Large intestine (tissue), 3 donors: Measurements from ENCODE around the gene OTULINL. TPM values are rescaled to one million over a fixed set of nuclear protein-coding genes. Genes with fewer than 3 reads are reported as not detected.

ENCODE experiments used
- DNase-seq, 2 donors: peaks; one replicate each; pipeline versions ENCODE4 v3.0.0 to v3.0.0-alpha.2; 2013
- H3K27ac ChIP-seq: one replicate; pipeline ENCODE4 v1.5.1; 2013; ENCODE audit warnings: low read length
- H3K27me3 ChIP-seq: 2 replicates; pipeline ENCODE4 v1.6.1; 2013; ENCODE audit warnings: low read length; ENCODE audit not compliant: control insufficient read depth, insufficient read depth
- H3K36me3 ChIP-seq: 2 replicates; pipeline ENCODE4 v1.6.1; 2013; ENCODE audit warnings: low read length; ENCODE audit not compliant: control insufficient read depth, insufficient read depth
- H3K4me1 ChIP-seq: one replicate; pipeline ENCODE4 v1.6.1; 2013; ENCODE audit warnings: low read length; ENCODE audit not compliant: control insufficient read depth, insufficient read depth
- H3K4me3 ChIP-seq: one replicate; pipeline ENCODE4 v1.5.1; 2013; ENCODE audit warnings: low read length
- H3K9me3 ChIP-seq: one replicate; pipeline ENCODE4 v1.6.1; 2013; ENCODE audit warnings: mild to moderate bottlenecking, low read depth, low read length, moderate library complexity; ENCODE audit not compliant: control insufficient read depth
- WGBS: methylation state at CpG from one replicate; pipeline ENCODE4 v1.1.5; 2013; ENCODE audit warnings: low lambda C conversion rate; ENCODE audit not compliant: insufficient coverage; 5-methylcytosine and 5-hydroxymethylcytosine counted together
- polyA plus RNA-seq: library from polyadenylated mRNA; unstranded; fragments of 120-200 nt; gene quantifications from one replicate; pipeline ENCODE4 v1.2.1, GENCODE V29; 2013

The OTULINL gene
- polyA plus RNA-seq, 1 donor = 15.8 TPM

GRCh38 chr5:14597080-14597479 is 15.5 kb downstream of the OTULINL start:
- H3K27me3 ChIP-seq = no peaks in the 10 kb centered on the region
- H3K27ac ChIP-seq = no peak overlapping the region
- WGBS = no CpG with 5 or more reads among the region's 1 CpG
- H3K36me3 ChIP-seq = peaks cover under 1% of the 10 kb centered on the region
- H3K4me1 ChIP-seq = no peaks in the 10 kb centered on the region
- H3K9me3 ChIP-seq = no peaks in the 10 kb centered on the region
- no peak for DNase-seq
- H3K4me3 ChIP-seq = no peak overlapping the region

- no peaks in the 10 kb centered on the region for H3K27me3 ChIP-seq
- no peaks in the 10 kb centered on the region for H3K9me3 ChIP-seq
- no peak for DNase-seq
- no peaks in the 10 kb centered on the region for H3K4me1 ChIP-seq
- peaks cover 9% of the 10 kb centered on the region for H3K36me3 ChIP-seq
- no peak overlapping the region for H3K4me3 ChIP-seq
- WGBS = no CpG with 5 or more reads among the region's 2 CpGs
- H3K27ac ChIP-seq = no peak overlapping the region
Observed at GRCh38 chr5:14598225-14598624, 16.6 kb downstream of the OTULINL start.

- Histone ChIP-seq H3K4me1 (no peaks in the 10 kb centered on the region), H3K36me3 (peaks cover 12% of the 10 kb centered on the region), H3K4me3 (no peak overlapping the region), H3K27me3 (no peaks in the 10 kb centered on the region), H3K9me3 (no peaks in the 10 kb centered on the region), H3K27ac (no peak overlapping the region)
- DNase-seq = no peak
- WGBS = no CpG with 5 or more reads among the region's 1 CpG
Observed at GRCh38 chr5:14599476-14600127, 18.0 kb downstream of the OTULINL start.

GRCh38 chr5:14600846-14601245 is 19.3 kb downstream of the OTULINL start:
- no peak overlapping the region for H3K4me3 ChIP-seq
- H3K27ac ChIP-seq = no peak overlapping the region
- 100% methylated on average over 1 of the region's 1 CpG for WGBS
- H3K9me3 ChIP-seq = no peaks in the 10 kb centered on the region
- no peaks in the 10 kb centered on the region for H3K4me1 ChIP-seq
- no peaks in the 10 kb centered on the region for H3K27me3 ChIP-seq
- no peak for DNase-seq
- H3K36me3 ChIP-seq = peaks cover 16% of the 10 kb centered on the region

GRCh38 chr5:14603141-14603540 is 21.5 kb downstream of the OTULINL start:
- DNase-seq = no peak
- Histone ChIP-seq H3K9me3 (no peaks in the 10 kb centered on the region), H3K27ac (no peak overlapping the region), H3K27me3 (no peaks in the 10 kb centered on the region), H3K36me3 (peaks cover 16% of the 10 kb centered on the region), H3K4me3 (no peak overlapping the region), H3K4me1 (no peaks in the 10 kb centered on the region)
- WGBS = no CpG with 5 or more reads among the region's 1 CpG

DNA sequence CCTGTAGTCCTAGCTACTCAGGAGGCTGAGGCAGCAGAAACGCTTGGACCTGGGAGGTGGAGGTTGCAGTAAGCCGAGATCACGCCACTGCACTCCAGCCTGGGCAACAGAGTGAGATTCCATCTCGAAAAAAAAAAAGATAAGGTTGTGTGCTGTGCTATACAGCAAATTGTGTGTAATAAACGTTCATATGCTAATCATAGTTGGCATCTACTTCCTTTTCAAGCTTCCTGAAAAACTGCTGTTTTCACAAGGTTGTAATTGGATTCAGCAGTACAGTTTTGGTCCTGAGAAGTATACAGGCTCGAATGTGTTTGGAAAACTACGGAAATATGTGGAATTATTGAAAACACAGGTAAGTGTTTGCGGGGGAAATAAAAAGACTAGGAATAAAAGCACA is 25.5 kb downstream of the OTULINL start:
- 100% methylated on average over 3 of the region's 8 CpGs for WGBS
- H3K27ac ChIP-seq = no peak overlapping the region
- H3K36me3 ChIP-seq = peaks cover 22% of the 10 kb centered on the region
- H3K4me3 ChIP-seq = no peak overlapping the region
- DNase-seq = no peak
- no peaks in the 10 kb centered on the region for H3K27me3 ChIP-seq
- H3K9me3 ChIP-seq = no peaks in the 10 kb centered on the region
- no peaks in the 10 kb centered on the region for H3K4me1 ChIP-seq

DNA sequence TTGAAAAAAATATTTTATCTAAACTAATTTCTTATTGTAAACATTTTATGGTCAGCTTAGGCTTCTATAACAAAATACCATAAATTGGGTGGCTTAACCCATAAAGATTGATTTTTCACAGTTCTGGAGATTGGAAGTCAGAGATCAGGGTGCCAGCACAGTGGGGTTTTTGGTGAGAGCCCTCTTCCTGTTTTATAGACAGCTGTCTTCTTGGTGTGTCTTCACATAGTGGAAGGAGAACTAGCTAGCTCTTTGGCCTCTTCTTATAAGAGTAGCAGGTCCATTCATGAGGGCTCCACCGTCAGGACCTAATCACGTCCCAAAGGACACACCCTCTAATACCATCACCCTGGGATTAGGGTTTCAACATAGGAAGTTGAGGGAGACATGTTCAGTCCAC is 26.6 kb downstream of the OTULINL start:
- no peaks in the 10 kb centered on the region for H3K4me1 ChIP-seq
- H3K27me3 ChIP-seq = no peaks in the 10 kb centered on the region
- H3K27ac ChIP-seq = no peak overlapping the region
- no peak for DNase-seq
- WGBS = no CpG with 5 or more reads among the region's 2 CpGs
- peaks cover 14% of the 10 kb centered on the region for H3K36me3 ChIP-seq
- no peaks in the 10 kb centered on the region for H3K9me3 ChIP-seq
- no peak overlapping the region for H3K4me3 ChIP-seq

- Histone ChIP-seq H3K4me3 (no peak overlapping the region), H3K27me3 (no peaks in the 10 kb centered on the region), H3K4me1 (no peaks in the 10 kb centered on the region), H3K9me3 (no peaks in the 10 kb centered on the region), H3K27ac (no peak overlapping the region), H3K36me3 (peaks cover 19% of the 10 kb centered on the region)
- no CpG with 5 or more reads among the region's 2 CpGs for WGBS
- DNase-seq = no peak
Observed at GRCh38 chr5:14611737-14612136, 30.1 kb downstream of the OTULINL start.

- no peak for DNase-seq
- H3K27me3 ChIP-seq = no peaks in the 10 kb centered on the region
- no peak overlapping the region for H3K4me3 ChIP-seq
- no peaks in the 10 kb centered on the region for H3K9me3 ChIP-seq
- H3K27ac ChIP-seq = no peak overlapping the region
- H3K36me3 ChIP-seq = peaks cover 19% of the 10 kb centered on the region
- no CpG with 5 or more reads among the region's 5 CpGs for WGBS
- H3K4me1 ChIP-seq = no peaks in the 10 kb centered on the region
Observed at GRCh38 chr5:14614490-14614889, 32.9 kb downstream of the OTULINL start.

DNA sequence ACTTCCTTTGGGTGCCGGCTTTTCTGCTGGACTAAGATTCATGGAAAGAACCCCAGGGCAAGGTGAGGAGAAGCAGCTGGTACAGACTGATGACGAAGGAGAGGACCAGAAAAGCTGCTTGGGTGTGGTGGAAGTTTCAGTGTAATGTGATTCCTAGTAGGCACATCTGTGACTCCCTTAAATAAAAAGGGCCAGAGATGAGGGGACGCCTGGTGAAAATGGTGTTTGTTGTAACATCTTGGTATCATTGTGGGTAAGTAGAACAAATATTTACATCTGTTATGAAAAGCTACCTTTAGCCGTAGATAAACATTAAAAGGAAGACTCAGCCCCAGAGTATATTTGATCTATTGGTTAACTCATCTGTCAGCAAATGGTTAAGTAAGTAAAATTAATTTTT is 33.8 kb downstream of the OTULINL start:
- Histone ChIP-seq H3K4me1 (no peaks in the 10 kb centered on the region), H3K4me3 (no peak overlapping the region), H3K36me3 (peaks cover 16% of the 10 kb centered on the region), H3K27ac (no peak overlapping the region), H3K9me3 (no peaks in the 10 kb centered on the region), H3K27me3 (no peaks in the 10 kb centered on the region)
- WGBS = 54% methylated on average over 2 of the region's 4 CpGs
- DNase-seq = no peak

GRCh38 chr5:14617441-14617840 is 35.8 kb downstream of the OTULINL start:
- WGBS = no CpG with 5 or more reads among the region's 4 CpGs
- peaks cover 14% of the 10 kb centered on the region for H3K36me3 ChIP-seq
- H3K27me3 ChIP-seq = no peaks in the 10 kb centered on the region
- no peak for DNase-seq
- no peak overlapping the region for H3K27ac ChIP-seq
- no peak overlapping the region for H3K4me3 ChIP-seq
- no peaks in the 10 kb centered on the region for H3K4me1 ChIP-seq
- peaks cover 7% of the 10 kb centered on the region for H3K9me3 ChIP-seq
